Measurements from ENCODE around the gene RGS16.

DNA sequence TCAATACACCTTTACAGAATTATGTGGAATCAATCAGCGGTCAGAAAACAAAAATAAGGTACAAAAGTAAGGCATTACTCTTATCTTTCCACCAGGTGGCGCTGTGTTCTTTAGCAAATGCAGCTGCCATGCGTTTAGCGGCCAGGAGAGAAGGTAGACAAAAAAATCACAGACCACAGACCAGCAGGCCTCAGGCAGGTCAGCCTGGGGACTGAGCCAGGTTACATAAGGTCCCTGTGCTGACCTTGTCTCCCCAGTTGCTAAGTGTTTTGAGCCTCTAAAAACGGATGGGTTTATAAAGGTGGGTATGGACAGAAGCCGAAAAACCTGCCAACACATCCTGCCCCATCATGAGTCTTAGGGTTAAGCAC, 2.8 kb downstream of the RGS16 start:
- TF ChIP-seq, protein P1, sequence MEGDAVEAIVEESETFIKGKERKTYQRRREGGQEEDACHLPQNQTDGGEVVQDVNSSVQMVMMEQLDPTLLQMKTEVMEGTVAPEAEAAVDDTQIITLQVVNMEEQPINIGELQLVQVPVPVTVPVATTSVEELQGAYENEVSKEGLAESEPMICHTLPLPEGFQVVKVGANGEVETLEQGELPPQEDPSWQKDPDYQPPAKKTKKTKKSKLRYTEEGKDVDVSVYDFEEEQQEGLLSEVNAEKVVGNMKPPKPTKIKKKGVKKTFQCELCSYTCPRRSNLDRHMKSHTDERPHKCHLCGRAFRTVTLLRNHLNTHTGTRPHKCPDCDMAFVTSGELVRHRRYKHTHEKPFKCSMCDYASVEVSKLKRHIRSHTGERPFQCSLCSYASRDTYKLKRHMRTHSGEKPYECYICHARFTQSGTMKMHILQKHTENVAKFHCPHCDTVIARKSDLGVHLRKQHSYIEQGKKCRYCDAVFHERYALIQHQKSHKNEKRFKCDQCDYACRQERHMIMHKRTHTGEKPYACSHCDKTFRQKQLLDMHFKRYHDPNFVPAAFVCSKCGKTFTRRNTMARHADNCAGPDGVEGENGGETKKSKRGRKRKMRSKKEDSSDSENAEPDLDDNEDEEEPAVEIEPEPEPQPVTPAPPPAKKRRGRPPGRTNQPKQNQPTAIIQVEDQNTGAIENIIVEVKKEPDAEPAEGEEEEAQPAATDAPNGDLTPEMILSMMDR (IDR thresholded peaks at IDR 0.05; ENCODE audit: borderline replicate concordance, extremely low read depth, low read length, poor library complexity, severe bottlenecking), result peak; percentile 86
- TF ChIP-seq EZH2 (IDR thresholded peaks at IDR 0.05; ENCODE audit: borderline replicate concordance, low read depth, low read length, severe bottlenecking), result no peak
